MM.1S (cell line): ENCODE data around the gene CAMK4.

Experiments used
- DNase-seq: peaks from one replicate; pipeline ENCODE4 v3.0.0-alpha.2; 2015
- H2AFZ ChIP-seq: fragments of 300-600 bp; sonication (generic); 2 replicates; pipeline ENCODE4 v1.6.0; 2016; ENCODE audit warnings: antibody characterized with exemption, low read length
- H3F3A ChIP-seq: fragments of 300-600 bp; sonication (generic); 2 replicates; pipeline ENCODE4 v1.6.1; 2016; ENCODE audit warnings: mild to moderate bottlenecking, antibody characterized with exemption, low read length, moderate library complexity, mixed read lengths; ENCODE audit not compliant: insufficient read depth
- H3K27ac ChIP-seq: fragments of 300-600 bp; sonication (generic); 2 replicates; pipeline ENCODE4 v1.5.1; 2016; ENCODE audit warnings: mild to moderate bottlenecking, low read length
- H3K27me3 ChIP-seq: fragments of 300-600 bp; sonication (generic); replicated peaks from 2 replicates; pipeline ENCODE4 v1.6.0; 2016; ENCODE audit warnings: low read length; ENCODE audit not compliant: insufficient read depth
- H3K36me3 ChIP-seq: fragments of 300-600 bp; sonication (generic); replicated peaks from 2 replicates; pipeline ENCODE4 v1.6.1; 2016; ENCODE audit warnings: mild to moderate bottlenecking, low read length, mixed read lengths; ENCODE audit not compliant: insufficient read depth
- H3K4me1 ChIP-seq: fragments of 300-600 bp; sonication (generic); 2 replicates; pipeline ENCODE4 v1.6.1; 2016; ENCODE audit warnings: low read length, mixed read lengths
- H3K4me2 ChIP-seq: fragments of 300-600 bp; sonication (generic); 2 replicates; pipeline ENCODE4 v1.6.0; 2016; ENCODE audit warnings: low read depth, low read length
- H3K4me3 ChIP-seq: fragments of 300-600 bp; sonication (generic); 2 replicates; pipeline ENCODE4 v1.5.1; 2016; ENCODE audit warnings: low read length, mixed read lengths
- H3K79me2 ChIP-seq: fragments of 300-600 bp; sonication (generic); 2 replicates; pipeline ENCODE4 v1.6.1; 2016; ENCODE audit warnings: mixed run types, low read length, mixed read lengths
- H3K9ac ChIP-seq: fragments of 300-600 bp; sonication (generic); 2 replicates; pipeline ENCODE4 v1.6.1; 2016; ENCODE audit warnings: low read length, mixed read lengths
- H3K9me2 ChIP-seq: fragments of 300-600 bp; sonication (generic); replicated peaks from 2 replicates; pipeline ENCODE4 v1.6.1; 2016; ENCODE audit warnings: mild to moderate bottlenecking, low read length, mixed read lengths; ENCODE audit not compliant: insufficient read depth
- H3K9me3 ChIP-seq: fragments of 300-600 bp; sonication (generic); replicated peaks from 2 replicates; pipeline ENCODE4 v1.6.1; 2016; ENCODE audit warnings: mild to moderate bottlenecking, low read length, mixed read lengths; ENCODE audit not compliant: insufficient read depth
- H4K20me1 ChIP-seq: fragments of 300-600 bp; sonication (generic); 2 replicates; pipeline ENCODE4 v1.6.1; 2016; ENCODE audit warnings: mild to moderate bottlenecking, low read length, moderate library complexity, mixed read lengths; ENCODE audit not compliant: insufficient read depth
- CTCF ChIP-seq: fragments of 300-600 bp; sonication (generic); IDR thresholded peaks from 2 replicates; pipeline ENCODE4 v1.5.1; 2016; ENCODE audit warnings: antibody characterized with exemption, low read length, mixed read lengths
- EZH2 ChIP-seq: fragments of 300-600 bp; sonication (generic); optimal IDR thresholded peaks from 2 replicates; pipeline ENCODE3; 2017; ENCODE audit warnings: low read depth, mild to moderate bottlenecking, antibody characterized with exemption, low read length, mixed read lengths
- EZH2phosphoT487 ChIP-seq: fragments of 300-600 bp; sonication (generic); IDR thresholded peaks from 2 replicates; pipeline ENCODE4 v1.6.1; 2018; ENCODE audit warnings: antibody characterized with exemption, low read length

Gene CAMK4

GRCh38 chr5:111478898-111479297 is 254.7 kb downstream of the CAMK4 start:
- H3K36me3 ChIP-seq, result no peaks in the 10 kb centered on the region
- no peak overlapping the region for H3K4me2 ChIP-seq
- H3K79me2 ChIP-seq, result no peaks in the 10 kb centered on the region
- no peaks in the 10 kb centered on the region for H3K9me3 ChIP-seq
- TF ChIP-seq EZH2phosphoT487, result no peak
- TF ChIP-seq CTCF, result no peak
- no peak for TF ChIP-seq EZH2
- no peak overlapping the region for H3K4me3 ChIP-seq
- DNase-seq, result no peak
- H3K9ac ChIP-seq, result no peak overlapping the region
- H3F3A ChIP-seq, result no peaks in the 10 kb centered on the region
- H4K20me1 ChIP-seq, result no peaks in the 10 kb centered on the region
- H3K27me3 ChIP-seq, result no peaks in the 10 kb centered on the region
- no peaks in the 10 kb centered on the region for H3K4me1 ChIP-seq
- no peak overlapping the region for H3K27ac ChIP-seq
- H3K9me2 ChIP-seq, result no peaks in the 10 kb centered on the region
- H2AFZ ChIP-seq, result no peak overlapping the region

GRCh38 chr5:111480346-111480745 is 256.2 kb downstream of the CAMK4 start:
- H3K4me1 ChIP-seq, result no peaks in the 10 kb centered on the region
- H3K79me2 ChIP-seq, result no peaks in the 10 kb centered on the region
- H3K4me2 ChIP-seq, result no peak overlapping the region
- no peaks in the 10 kb centered on the region for H3K9me2 ChIP-seq
- H3K4me3 ChIP-seq, result no peak overlapping the region
- H3K9me3 ChIP-seq, result no peaks in the 10 kb centered on the region
- no peak overlapping the region for H2AFZ ChIP-seq
- H4K20me1 ChIP-seq, result no peaks in the 10 kb centered on the region
- no peaks in the 10 kb centered on the region for H3F3A ChIP-seq
- H3K36me3 ChIP-seq, result no peaks in the 10 kb centered on the region
- no peaks in the 10 kb centered on the region for H3K27me3 ChIP-seq
- H3K9ac ChIP-seq, result no peak overlapping the region
- no peak overlapping the region for H3K27ac ChIP-seq
- TF ChIP-seq EZH2, result no peak
- TF ChIP-seq CTCF, result no peak
- TF ChIP-seq EZH2phosphoT487, result no peak
- DNase-seq, result no peak

- DNase-seq, result no peak
- H3K4me2 ChIP-seq, result no peak overlapping the region
- H3K4me3 ChIP-seq, result no peak overlapping the region
- H3K79me2 ChIP-seq, result no peaks in the 10 kb centered on the region
- no peaks in the 10 kb centered on the region for H3K9me3 ChIP-seq
- no peaks in the 10 kb centered on the region for H3K36me3 ChIP-seq
- TF ChIP-seq EZH2phosphoT487 (no peak), EZH2 (no peak), CTCF (no peak)
- H2AFZ ChIP-seq, result no peak overlapping the region
- no peaks in the 10 kb centered on the region for H3F3A ChIP-seq
- H3K9me2 ChIP-seq, result no peaks in the 10 kb centered on the region
- no peak overlapping the region for H3K27ac ChIP-seq
- no peaks in the 10 kb centered on the region for H3K4me1 ChIP-seq
- H4K20me1 ChIP-seq, result no peaks in the 10 kb centered on the region
- H3K9ac ChIP-seq, result no peak overlapping the region
- H3K27me3 ChIP-seq, result no peaks in the 10 kb centered on the region
Measured at GRCh38 chr5:111486055-111486454, 261.9 kb downstream of the CAMK4 start.
